CD8-positive, alpha-beta memory T cell (primary cell): ENCODE data around the gene SHISAL1. TPM values are rescaled to one million over a fixed set of nuclear protein-coding genes. Genes with fewer than 3 reads are reported as not detected.
A peak's percentile ranks its signal among the peaks of the same experiment; 100 is the strongest.

Experiments used
- CTCF ChIA-PET: fragments of 350-600 bp; sonication (Branson Sonifier 250); formaldehyde crosslinking; loops from one replicate; lab custom pipeline; 2021; ENCODE audit warnings: antibody characterized with exemption; lab: Charles Lee
- POLR2A ChIA-PET: fragments of 350-600 bp; sonication (Branson Sonifier 250); formaldehyde crosslinking; loops from one replicate; lab custom pipeline; 2021; ENCODE audit warnings: antibody characterized with exemption; lab: Charles Lee
- DNase-seq, 5 donors: peaks; one replicate each; pipeline versions ENCODE4 v3.0.0 to v3.0.0-alpha.2; 2020 to 2022; ENCODE audit warnings: mixed read lengths in 1 of 5
- H3K27ac ChIP-seq: one replicate; pipeline ENCODE4 v1.7.0; 2013; ENCODE audit warnings: low read depth, mild to moderate bottlenecking, low read length, moderate library complexity
- H3K27me3 ChIP-seq: 2 replicates; pipeline ENCODE4 v1.7.0; 2013; ENCODE audit warnings: low read length, mild to moderate bottlenecking; ENCODE audit not compliant: insufficient read depth, poor library complexity, severe bottlenecking
- H3K36me3 ChIP-seq: 2 replicates; pipeline ENCODE4 v1.7.0; 2013; ENCODE audit warnings: mild to moderate bottlenecking, low read length, moderate library complexity; ENCODE audit not compliant: insufficient read depth
- H3K4me1 ChIP-seq: 2 replicates; pipeline ENCODE4 v1.7.0; 2013; ENCODE audit warnings: mild to moderate bottlenecking, low read length, moderate library complexity; ENCODE audit not compliant: insufficient read depth
- H3K4me3 ChIP-seq: 2 replicates; pipeline ENCODE4 v1.7.0; 2013; ENCODE audit warnings: mild to moderate bottlenecking, low read length
- H3K9me3 ChIP-seq: 2 replicates; pipeline ENCODE4 v1.7.0; 2013; ENCODE audit warnings: mild to moderate bottlenecking, low read length
- H3K27ac Mint-ChIP-seq, 8 donors: one replicate each; pipeline ENCODE4 v1.8.0; 2020 to 2021; ENCODE audit warnings: mixed read lengths in 8 of 8, mild to moderate bottlenecking in 6 of 8, inconsistent platforms in 3 of 8, moderate library complexity in 3 of 8
- H3K27me3 Mint-ChIP-seq, 2 donors: one replicate each; pipeline ENCODE4 v1.8.0; 2020 to 2021; ENCODE audit warnings: mixed read lengths in 2 of 2, mild to moderate bottlenecking in 1 of 2, moderate library complexity in 1 of 2
- H3K36me3 Mint-ChIP-seq, 3 donors: one replicate each; pipeline ENCODE4 v1.8.0; 2020 to 2021; ENCODE audit warnings: mixed read lengths in 3 of 3, inconsistent platforms in 1 of 3, mild to moderate bottlenecking in 1 of 3
- H3K4me1 Mint-ChIP-seq, 3 donors: one replicate each; pipeline ENCODE4 v1.8.0; 2020 to 2021; ENCODE audit warnings: mixed read lengths in 3 of 3, inconsistent platforms in 1 of 3, mild to moderate bottlenecking in 1 of 3
- H3K4me3 Mint-ChIP-seq, 7 donors: one replicate each; pipeline ENCODE4 v1.8.0; 2020 to 2021; ENCODE audit warnings: mixed read lengths in 7 of 7, mild to moderate bottlenecking in 6 of 7, moderate library complexity in 4 of 7, inconsistent platforms in 2 of 7
- H3K9me3 Mint-ChIP-seq, 5 donors: one replicate each; pipeline ENCODE4 v1.8.0; 2020 to 2022; ENCODE audit warnings: mixed read lengths in 5 of 5, mild to moderate bottlenecking in 3 of 5, moderate library complexity in 2 of 5, inconsistent platforms in 1 of 5
- polyA plus RNA-seq: library from polyadenylated mRNA; unstranded; fragments of 300-500 nt; fragmentation: Illumina TruSeq; gene quantifications from one replicate; pipeline ENCODE4 v1.2.3, GENCODE V29; 2021
- total RNA-seq, 2 experiments: library from RNA; stranded (reverse); gene quantifications; one replicate each; pipeline ENCODE4 v1.2.3, GENCODE V29; 2021

The SHISAL1 gene
- total and polyA plus RNA-seq, 3 experiments from 2014 or later: not detected

DNA sequence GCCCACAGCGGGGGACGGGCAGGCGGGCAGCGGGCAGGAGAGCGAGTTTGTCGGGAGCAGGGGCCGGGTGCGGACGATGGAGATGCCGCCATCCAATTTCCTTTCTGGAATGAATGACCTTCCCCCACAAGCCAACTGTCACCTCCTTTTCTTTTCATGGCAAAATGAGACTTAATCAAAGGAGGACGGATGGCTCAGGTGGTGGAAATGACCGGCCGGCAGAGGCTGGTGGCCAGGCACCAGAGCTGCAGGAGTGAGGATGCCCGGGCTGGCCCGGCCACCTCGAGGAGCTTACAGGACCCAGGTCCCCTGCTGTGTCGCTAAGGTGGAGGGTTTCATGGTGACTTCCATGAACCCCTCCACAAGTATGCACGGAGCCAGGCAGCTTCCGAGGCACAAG, 11.7 kb downstream of the SHISAL1 start:
- H3K4me1 ChIP-seq: no peaks in the 10 kb centered on the region
- H3K9me3 ChIP-seq: no peaks in the 10 kb centered on the region
- no peak overlapping the region for H3K4me3 Mint-ChIP-seq
- POLR2A ChIA-PET: no interaction called here
- H3K9me3 Mint-ChIP-seq: no peaks in the 10 kb centered on the region
- H3K4me3 ChIP-seq: no peak overlapping the region
- H3K27ac Mint-ChIP-seq: no peak overlapping the region
- no peaks in the 10 kb centered on the region for H3K27me3 ChIP-seq
- no peak overlapping the region for H3K27ac ChIP-seq
- CTCF ChIA-PET: no interaction called here
- no peak for DNase-seq
- no peaks in the 10 kb centered on the region for H3K4me1 Mint-ChIP-seq
- peaks cover 11% of the 10 kb centered on the region in 2 donors for H3K27me3 Mint-ChIP-seq
- no peaks in the 10 kb centered on the region for H3K36me3 Mint-ChIP-seq
- H3K36me3 ChIP-seq: no peaks in the 10 kb centered on the region

DNA sequence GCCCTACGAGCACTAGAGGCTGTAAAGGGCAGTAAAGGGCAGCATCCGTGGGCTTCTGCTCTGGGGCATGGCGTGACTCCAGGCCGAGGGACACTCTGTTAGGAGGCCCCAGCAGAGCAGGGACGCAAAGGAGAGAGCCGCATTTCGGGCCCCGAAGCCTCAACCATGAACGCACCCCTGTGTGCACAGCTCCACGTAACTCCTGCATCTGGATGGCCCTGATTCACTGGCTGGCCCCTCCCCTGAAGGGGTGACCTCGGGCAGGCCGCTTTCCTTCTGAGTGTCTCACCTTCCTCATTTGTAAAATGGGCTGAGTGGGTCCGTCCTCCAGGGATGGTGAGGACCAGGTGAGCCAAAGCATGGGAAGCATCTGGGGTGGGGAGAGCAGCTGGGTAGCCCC, 13.6 kb downstream of the SHISAL1 start:
- Histone ChIP-seq H3K27me3 (no peaks in the 10 kb centered on the region), H3K27ac (no peak overlapping the region), H3K9me3 (no peaks in the 10 kb centered on the region), H3K4me1 (no peaks in the 10 kb centered on the region), H3K36me3 (no peaks in the 10 kb centered on the region), H3K4me3 (no peak overlapping the region)
- POLR2A ChIA-PET: no interaction called here
- CTCF ChIA-PET: interaction anchor here (1.7 kb wide), 1 partner anchor 306 kb away, joined by 4 read pairs; no protein-coding TSS in a partner anchor
- Mint-ChIP-seq H3K4me1 (no peaks in the 10 kb centered on the region), H3K27me3 (peaks cover 11 to 12% of the 10 kb centered on the region in 2 donors), H3K27ac (peak overlapping the region in 1 of 8 donors; percentile 38), H3K36me3 (no peaks in the 10 kb centered on the region), H3K9me3 (peaks cover 0 to 3% (median 0%) of the 10 kb centered on the region in 5 donors), H3K4me3 (no peak overlapping the region)
- no peak for DNase-seq

DNA sequence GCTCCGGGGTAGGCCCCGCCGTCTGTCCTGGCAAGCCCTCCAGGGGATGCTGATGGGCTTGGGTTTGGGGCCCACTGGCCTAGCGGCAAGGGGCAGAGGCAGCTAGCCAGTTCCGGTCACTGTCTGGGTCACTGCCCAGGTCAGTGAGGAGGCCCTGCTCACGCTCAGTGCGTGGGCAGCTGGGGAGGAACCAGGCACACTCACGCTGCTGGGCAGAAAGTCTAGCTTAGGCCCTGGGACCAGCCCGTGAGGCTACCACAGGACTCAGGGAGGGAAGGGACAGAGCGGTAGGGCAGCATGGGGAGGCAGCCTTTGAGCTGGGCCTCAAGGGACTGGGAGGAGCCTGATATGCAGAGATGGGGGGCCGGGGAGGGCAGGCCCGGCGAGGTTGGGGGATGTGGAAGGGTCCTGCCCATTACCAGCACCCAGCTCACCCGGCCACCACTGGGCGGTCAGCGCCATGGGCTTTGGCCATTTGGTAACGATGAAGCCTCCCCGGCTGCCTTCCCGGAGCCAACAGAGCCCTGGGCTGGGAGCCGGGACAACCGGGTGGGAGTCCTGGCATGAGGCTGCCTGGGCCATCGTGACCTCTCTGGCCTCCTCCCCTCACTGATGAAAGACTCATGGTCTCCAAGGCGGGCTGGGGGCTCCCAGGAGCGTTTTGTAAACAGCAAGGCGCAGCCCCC, 14.2 kb downstream of the SHISAL1 start:
- POLR2A ChIA-PET: no interaction called here
- H3K27ac Mint-ChIP-seq: peak overlapping the region in 1 of 8 donors; percentile 38
- no peak overlapping the region for H3K4me3 Mint-ChIP-seq
- peaks cover 0 to 4% (median 0%) of the 10 kb centered on the region in 5 donors for H3K9me3 Mint-ChIP-seq
- Histone ChIP-seq H3K36me3 (no peaks in the 10 kb centered on the region), H3K4me3 (no peak overlapping the region), H3K9me3 (no peaks in the 10 kb centered on the region), H3K27ac (no peak overlapping the region), H3K4me1 (no peaks in the 10 kb centered on the region), H3K27me3 (no peaks in the 10 kb centered on the region)
- peaks cover 11 to 15% of the 10 kb centered on the region in 2 donors for H3K27me3 Mint-ChIP-seq
- CTCF ChIA-PET: interaction anchor here (1.7 kb wide), 1 partner anchor 305 kb away, joined by 4 read pairs; no protein-coding TSS in a partner anchor
- no peak for DNase-seq
- no peaks in the 10 kb centered on the region for H3K4me1 Mint-ChIP-seq
- H3K36me3 Mint-ChIP-seq: no peaks in the 10 kb centered on the region

DNA sequence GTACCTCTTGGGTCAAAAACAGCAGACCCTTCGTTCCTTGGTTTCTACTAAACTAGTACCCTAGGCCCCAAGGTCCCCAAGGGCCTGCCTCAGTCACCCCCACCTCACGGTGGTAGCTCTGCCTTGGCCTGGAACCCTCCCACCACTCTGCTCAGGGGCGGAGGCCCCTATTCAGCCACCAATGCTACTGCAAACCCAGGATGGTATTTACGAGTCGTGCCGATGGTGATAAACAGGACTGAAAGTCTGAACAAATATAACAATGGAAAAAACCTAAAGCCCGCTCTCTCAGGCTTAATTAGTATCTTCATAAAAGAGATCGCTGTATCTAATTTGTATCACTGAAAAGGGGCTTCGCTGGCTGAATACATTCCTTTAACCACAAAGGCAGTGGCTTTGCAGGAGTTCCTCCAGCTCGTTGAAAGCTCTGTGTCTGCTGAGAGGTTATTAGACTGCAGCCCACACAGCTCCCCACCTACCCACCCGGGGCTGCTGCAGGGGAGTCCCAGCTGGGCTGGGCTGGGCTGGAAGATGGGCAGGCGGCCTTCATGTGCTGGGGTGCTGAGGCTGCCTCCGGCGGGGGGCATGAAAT, 15.2 kb downstream of the SHISAL1 start:
- Mint-ChIP-seq H3K4me1 (no peaks in the 10 kb centered on the region), H3K27me3 (peaks cover 9 to 19% of the 10 kb centered on the region in 2 donors), H3K9me3 (peaks cover 0 to 4% (median 0%) of the 10 kb centered on the region in 5 donors), H3K4me3 (no peak overlapping the region), H3K36me3 (no peaks in the 10 kb centered on the region), H3K27ac (no peak overlapping the region)
- Histone ChIP-seq H3K27ac (no peak overlapping the region), H3K36me3 (no peaks in the 10 kb centered on the region), H3K4me1 (no peaks in the 10 kb centered on the region), H3K9me3 (no peaks in the 10 kb centered on the region), H3K27me3 (no peaks in the 10 kb centered on the region), H3K4me3 (no peak overlapping the region)
- CTCF ChIA-PET: interaction anchor here (1.7 kb wide), 1 partner anchor 304 kb away, joined by 4 read pairs; no protein-coding TSS in a partner anchor
- POLR2A ChIA-PET: no interaction called here
- no peak for DNase-seq

DNA sequence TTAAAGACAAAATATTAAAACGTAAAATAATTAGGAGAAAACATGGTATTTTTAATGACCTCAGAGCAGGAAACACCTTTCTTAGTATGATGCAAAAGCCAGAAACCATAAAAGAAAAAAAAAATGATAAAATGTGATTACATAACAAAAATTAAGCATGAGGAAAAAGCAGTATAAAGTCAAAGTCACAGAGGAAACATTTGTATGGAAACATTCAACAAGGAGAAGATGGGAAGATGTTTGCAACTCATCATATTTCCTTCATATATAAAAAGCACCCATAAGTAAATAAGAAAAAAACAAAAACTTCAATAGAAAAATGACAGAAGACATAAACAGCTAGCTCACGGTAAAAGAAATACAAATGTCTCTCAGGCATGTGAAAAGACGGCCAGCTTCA, 17.3 kb downstream of the SHISAL1 start:
- peaks cover 0 to 4% (median 0%) of the 10 kb centered on the region in 5 donors for H3K9me3 Mint-ChIP-seq
- H3K4me3 ChIP-seq: no peak overlapping the region
- ChIA-PET POLR2A (no interaction called here), CTCF (interaction anchor here (0.7 kb wide), 1 partner anchor 272 kb away, joined by 3 read pairs; no protein-coding TSS in a partner anchor)
- peaks cover 5 to 20% of the 10 kb centered on the region in 2 donors for H3K27me3 Mint-ChIP-seq
- H3K4me3 Mint-ChIP-seq: no peak overlapping the region
- H3K27ac ChIP-seq: no peak overlapping the region
- no peaks in the 10 kb centered on the region for H3K4me1 ChIP-seq
- no peaks in the 10 kb centered on the region for H3K36me3 ChIP-seq
- H3K27me3 ChIP-seq: no peaks in the 10 kb centered on the region
- no peaks in the 10 kb centered on the region for H3K36me3 Mint-ChIP-seq
- no peak for DNase-seq
- no peaks in the 10 kb centered on the region for H3K9me3 ChIP-seq
- H3K27ac Mint-ChIP-seq: no peak overlapping the region
- H3K4me1 Mint-ChIP-seq: no peaks in the 10 kb centered on the region

DNA sequence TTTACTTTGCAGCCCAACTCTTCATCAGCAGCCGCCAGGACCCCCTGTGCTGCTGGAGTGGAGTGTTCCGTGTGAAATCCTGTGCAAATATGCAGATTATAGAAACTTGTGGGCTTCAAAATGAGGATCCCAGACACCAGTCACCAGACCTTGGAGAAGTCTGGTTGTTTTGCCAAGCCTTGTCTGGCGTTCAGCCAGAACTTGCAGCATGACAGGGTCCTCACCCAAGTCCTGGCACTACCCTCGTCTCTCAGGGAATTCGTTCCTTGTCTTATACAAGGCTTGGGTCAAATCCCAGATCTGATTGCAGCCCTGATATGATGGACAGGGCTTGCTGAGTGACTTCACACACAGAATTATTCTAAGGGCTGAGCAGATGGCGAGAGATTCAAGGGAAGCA, 18.9 kb downstream of the SHISAL1 start:
- POLR2A ChIA-PET: no interaction called here

DNA sequence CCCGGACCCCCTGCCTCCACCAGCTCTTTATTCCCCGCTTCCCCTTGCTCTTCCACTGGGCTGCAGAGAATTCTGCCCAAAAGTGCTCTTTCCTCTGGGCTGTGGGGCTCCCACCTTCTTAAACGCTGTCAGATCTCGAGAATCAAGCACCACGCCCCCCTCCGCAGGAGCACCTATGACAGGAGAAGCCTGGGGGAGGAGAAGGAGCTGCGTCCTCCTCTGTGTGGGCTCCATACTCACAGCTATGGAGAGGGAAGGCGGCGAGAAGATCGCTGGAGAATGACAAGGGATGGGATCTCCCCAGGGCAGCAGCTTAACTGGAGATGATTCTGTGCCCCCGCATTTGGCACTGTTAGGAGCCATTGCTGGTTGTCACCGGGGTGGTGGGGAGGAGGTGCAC, 19.7 kb downstream of the SHISAL1 start:
- Histone ChIP-seq H3K9me3 (no peaks in the 10 kb centered on the region), H3K27ac (no peak overlapping the region), H3K4me3 (no peak overlapping the region), H3K4me1 (no peaks in the 10 kb centered on the region), H3K36me3 (no peaks in the 10 kb centered on the region), H3K27me3 (no peaks in the 10 kb centered on the region)
- no peaks in the 10 kb centered on the region for H3K36me3 Mint-ChIP-seq
- H3K9me3 Mint-ChIP-seq: peaks cover 0 to 4% (median 0%) of the 10 kb centered on the region in 5 donors
- no peaks in the 10 kb centered on the region for H3K4me1 Mint-ChIP-seq
- ChIA-PET CTCF (no interaction called here), POLR2A (no interaction called here)
- DNase-seq: no peak
- no peak overlapping the region for H3K27ac Mint-ChIP-seq
- no peak overlapping the region for H3K4me3 Mint-ChIP-seq
- H3K27me3 Mint-ChIP-seq: peaks cover 0 to 26% of the 10 kb centered on the region in 2 donors

More for the DNA sequence above, 18.9 kb downstream of the SHISAL1 start:
- Mint-ChIP-seq H3K27me3 (peaks cover 0 to 22% of the 10 kb centered on the region in 2 donors), H3K36me3 (no peaks in the 10 kb centered on the region), H3K9me3 (peaks cover 0 to 4% (median 0%) of the 10 kb centered on the region in 5 donors), H3K4me3 (no peak overlapping the region), H3K27ac (no peak overlapping the region), H3K4me1 (no peaks in the 10 kb centered on the region)
- no peak for DNase-seq
- no peak overlapping the region for H3K27ac ChIP-seq
- H3K4me1 ChIP-seq: no peaks in the 10 kb centered on the region
- H3K4me3 ChIP-seq: no peak overlapping the region
- H3K36me3 ChIP-seq: no peaks in the 10 kb centered on the region
- CTCF ChIA-PET: no interaction called here
- H3K9me3 ChIP-seq: no peaks in the 10 kb centered on the region
- no peaks in the 10 kb centered on the region for H3K27me3 ChIP-seq

DNA sequence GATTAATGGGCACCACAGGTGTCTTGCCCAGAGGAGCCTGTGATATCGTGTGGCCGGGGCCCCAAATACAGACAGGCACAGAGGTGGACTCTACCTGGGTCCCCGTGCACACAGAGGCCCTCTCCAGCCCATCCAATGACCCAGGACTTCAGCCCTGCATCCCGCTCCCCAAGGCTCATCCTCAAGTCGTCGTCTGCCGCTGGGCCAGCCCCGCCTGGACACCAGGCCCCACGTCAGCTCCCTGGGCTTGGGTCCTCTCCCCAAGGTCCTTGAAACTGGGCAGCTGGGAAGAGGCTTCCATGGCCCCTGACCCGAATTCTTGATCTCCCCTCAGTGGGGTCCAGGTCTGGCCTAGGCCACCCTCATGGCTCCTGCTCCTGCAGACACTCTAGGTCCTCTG, 20.2 kb downstream of the SHISAL1 start:
- CTCF ChIA-PET: no interaction called here

More for the DNA sequence above, 20.2 kb downstream of the SHISAL1 start:
- no peak overlapping the region for H3K4me3 Mint-ChIP-seq
- Histone ChIP-seq H3K36me3 (no peaks in the 10 kb centered on the region), H3K27ac (no peak overlapping the region), H3K4me3 (no peak overlapping the region), H3K9me3 (no peaks in the 10 kb centered on the region), H3K27me3 (no peaks in the 10 kb centered on the region), H3K4me1 (no peaks in the 10 kb centered on the region)
- H3K4me1 Mint-ChIP-seq: no peaks in the 10 kb centered on the region
- DNase-seq: no peak
- H3K27me3 Mint-ChIP-seq: peaks cover 0 to 26% of the 10 kb centered on the region in 2 donors
- H3K27ac Mint-ChIP-seq: peak overlapping the region in 1 of 8 donors; percentile 82
- POLR2A ChIA-PET: no interaction called here
- H3K9me3 Mint-ChIP-seq: peaks cover 0 to 4% (median 0%) of the 10 kb centered on the region in 5 donors
- H3K36me3 Mint-ChIP-seq: no peaks in the 10 kb centered on the region
